Endothelial cell of umbilical vein (primary cell): ENCODE measurements around the gene HNRNPLL. TPM values are rescaled to one million over a fixed set of nuclear protein-coding genes. Genes with fewer than 3 reads are reported as not detected.

ENCODE experiments used
- BruUV-seq: library from RNA; stranded (reverse); fragments of 400-500 nt; replicated peaks from 2 replicates; lab custom pipeline; 2021; lab: Mats Ljungman, UMichigan
- CTCF ChIA-PET: fragments of 300-600, 350-600 bp; sonication (Branson Sonifier 250); formaldehyde crosslinking; loops from one replicate; lab custom pipeline; 2021; ENCODE audit warnings: antibody characterized with exemption, inconsistent platforms; lab: Charles Lee
- POLR2A ChIA-PET: fragments of 300-600, 350-600 bp; sonication (Branson Sonifier 250); formaldehyde crosslinking; loops from one replicate; lab custom pipeline; 2021; ENCODE audit warnings: antibody characterized with exemption, inconsistent platforms; lab: Charles Lee
- DNase-seq: peaks from one replicate; pipeline ENCODE4 v3.0.0-alpha.2; 2011; ENCODE audit warnings: low read depth, low spot score
- FAIRE-seq: peaks from 2 replicates; lab custom pipeline; 2011; peaks lifted over from hg19 to GRCh38; lab: Jason Lieb, UNC
- H2AFZ ChIP-seq: 2 replicates; pipeline ENCODE4 v1.6.0; 2012; ENCODE audit warnings: low read depth, low read length, control low read depth, inconsistent platforms
- H3K27ac ChIP-seq: 2 replicates; pipeline ENCODE4 v1.5.1; 2011; ENCODE audit warnings: low read depth, mild to moderate bottlenecking, control low read depth, low read length, moderate library complexity; ENCODE audit not compliant: insufficient read depth
- H3K27me3 ChIP-seq, 2 experiments: 2 replicates each; pipeline versions ENCODE4 v1.6.0 to v1.6.1; 2011; ENCODE audit warnings: low read length in 2 of 2, mixed read lengths in 1 of 2; ENCODE audit not compliant: control insufficient read depth in 2 of 2, insufficient read depth in 2 of 2
- H3K36me3 ChIP-seq, 2 experiments: 2 replicates in 1 of 2; 3 replicates in 1 of 2; pipeline ENCODE4 v1.5.1; 2011; ENCODE audit warnings: low read length in 2 of 2, mild to moderate bottlenecking in 1 of 2, moderate library complexity in 1 of 2; ENCODE audit not compliant: control insufficient read depth in 2 of 2, insufficient read depth in 2 of 2; ENCODE audit errors: extremely low read depth in 1 of 2
- H3K4me1 ChIP-seq: 3 replicates; pipeline ENCODE4 v1.5.1; 2011; ENCODE audit warnings: mild to moderate bottlenecking, low read length; ENCODE audit not compliant: control insufficient read depth, insufficient read depth; ENCODE audit errors: extremely low read depth
- H3K4me2 ChIP-seq: 2 replicates; pipeline ENCODE4 v1.6.1; 2011; ENCODE audit warnings: low read length, control low read depth, mixed read lengths; ENCODE audit not compliant: insufficient read depth
- H3K4me3 ChIP-seq, 3 experiments: fragments of 200-600 bp in 1 of 3; sonication (generic), shearing (Covaris generic) in 1 of 3; replicated peaks in 1 of 3; 2 replicates each; pipeline ENCODE4 v1.5.1; 2011 to 2016; ENCODE audit warnings: control low read depth in 3 of 3, low read length in 3 of 3, mild to moderate bottlenecking in 2 of 3, inconsistent platforms in 1 of 3, low read depth in 1 of 3, moderate library complexity in 1 of 3; ENCODE audit not compliant: insufficient read depth in 1 of 3
- H3K79me2 ChIP-seq: 2 replicates; pipeline ENCODE4 v1.6.0; 2012; ENCODE audit warnings: low read length, inconsistent platforms; ENCODE audit not compliant: control insufficient read depth, insufficient read depth
- H3K9ac ChIP-seq: replicated peaks from 2 replicates; pipeline ENCODE3; 2011; ENCODE audit warnings: low read length, control low read depth; ENCODE audit not compliant: insufficient read depth; ENCODE audit errors: extremely low read depth
- H3K9me1 ChIP-seq: replicated peaks from 3 replicates; pipeline ENCODE4 v1.6.0; 2011; ENCODE audit warnings: mild to moderate bottlenecking, low read length; ENCODE audit not compliant: control insufficient read depth, insufficient read depth; ENCODE audit errors: extremely low read depth
- H3K9me3 ChIP-seq: replicated peaks from 2 replicates; pipeline ENCODE4 v1.5.1; 2012; ENCODE audit warnings: low read length, inconsistent platforms; ENCODE audit not compliant: control insufficient read depth, insufficient read depth
- H4K20me1 ChIP-seq: replicated peaks from 2 replicates; pipeline ENCODE3; 2011; ENCODE audit warnings: mild to moderate bottlenecking, low read length; ENCODE audit not compliant: control insufficient read depth, insufficient read depth; ENCODE audit errors: extremely low read depth
- EZH2 ChIP-seq: IDR thresholded peaks from 2 replicates; pipeline ENCODE4 v1.6.1; 2012; ENCODE audit warnings: borderline replicate concordance, low read depth, mild to moderate bottlenecking, moderate library complexity, low read length, inconsistent platforms; ENCODE audit not compliant: severe bottlenecking
- FOS ChIP-seq: IDR thresholded peaks from 2 replicates; pipeline ENCODE4 v1.6.1; 2011; ENCODE audit warnings: mild to moderate bottlenecking, low read length, moderate library complexity, borderline replicate concordance; ENCODE audit not compliant: insufficient read depth
- GATA2 ChIP-seq: IDR thresholded peaks from 2 replicates; pipeline ENCODE4 v1.7.0; 2011; ENCODE audit warnings: low read depth, mild to moderate bottlenecking, moderate library complexity, mixed read lengths, low read length; ENCODE audit not compliant: insufficient read length, insufficient read depth
- JUN ChIP-seq: IDR thresholded peaks from 2 replicates; pipeline ENCODE4 v1.6.1; 2011; ENCODE audit warnings: borderline replicate concordance, low read depth; ENCODE audit not compliant: insufficient read length, insufficient read depth
- MAX ChIP-seq: IDR thresholded peaks from 2 replicates; pipeline ENCODE4 v1.6.1; 2011; ENCODE audit not compliant: insufficient read depth, insufficient read length
- MYC ChIP-seq: IDR thresholded peaks from one replicate; pipeline ENCODE4 v1.6.1; 2011; ENCODE audit warnings: mild to moderate bottlenecking, low read depth, low read length
- POLR2A ChIP-seq: IDR thresholded peaks from 2 replicates; pipeline ENCODE4 v1.6.1; 2012; ENCODE audit warnings: low read depth, mild to moderate bottlenecking, control low read depth, low read length
- POLR2AphosphoS5 ChIP-seq: IDR thresholded peaks from 2 replicates; pipeline ENCODE4 v1.6.1; 2012; ENCODE audit warnings: low read depth, mild to moderate bottlenecking, control low read depth, low read length, moderate library complexity; ENCODE audit not compliant: insufficient read depth
- dilution Hi-C: fragments of 300-500 bp; cut with MboI; formaldehyde crosslinking; loops from one replicate; pipeline ENCODE4 v1.15.0; 2019; ENCODE audit warnings: low sequenced_read_pairs; ENCODE audit not compliant: extremely low pct_ligation_motif_present
- intact Hi-C: fragments of 100-400 bp; cut with micrococcal nuclease; formaldehyde crosslinking; loops from one replicate; pipeline ENCODE4 v1.10.0; 2022
- polyA plus RNA-seq, 4 experiments: library from polyadenylated mRNA; depleted of rRNA in 3 of 4; stranded (reverse) in 3 of 4; unstranded in 1 of 4; fragments of >200 nt; gene quantifications; 2 replicates each; pipeline versions ENCODE4 v1.2.1 to v1.2.3, GENCODE V29; 2011 to 2012; ENCODE audit warnings: missing spikeins in 1 of 4
- total RNA-seq: library from RNA; stranded (reverse); gene quantifications from 2 replicates; pipeline ENCODE4 v1.2.3, GENCODE V29; 2021
- TF ChIP-seq, protein P1 (sequence below), 2 donors: IDR thresholded peaks; 1 replicate in 1 of 2; 2 replicates in 1 of 2; pipeline ENCODE4 v1.5.1; 2011; ENCODE audit warnings: low read length in 2 of 2, mild to moderate bottlenecking in 2 of 2, moderate library complexity in 2 of 2, control low read depth in 1 of 2, inconsistent platforms in 1 of 2, low read depth in 1 of 2; ENCODE audit not compliant: insufficient read depth in 1 of 2; ENCODE audit errors: extremely low read depth in 1 of 2

HNRNPLL gene
- total and polyA plus RNA-seq, 2 donors (not counting 3 experiments of a cell fraction or from before 2014, with no cell fraction given): 19.8 to 56.2 TPM

GRCh38 chr2:38528008-38528442, 74.7 kb downstream of the HNRNPLL start:
- no peak for TF ChIP-seq POLR2A
- peak; percentile 4 for TF ChIP-seq FOS
- no peak for TF ChIP-seq EZH2
- TF ChIP-seq GATA2: no peak
- FAIRE-seq: peak; percentile 67
- Histone ChIP-seq H3K36me3 (no peaks in the 10 kb centered on the region), H4K20me1 (no peaks in the 10 kb centered on the region), H3K27me3 (peaks cover 4 to 5% of the 10 kb centered on the region in 2 experiments), H3K4me3 (peak overlapping the region; percentile 20 to 65 (median 28)), H3K4me1 (no peaks in the 10 kb centered on the region), H3K9ac (peak overlapping the region; percentile 47), H2AFZ (peak overlapping the region; percentile 80), H3K79me2 (no peaks in the 10 kb centered on the region), H3K9me1 (no peaks in the 10 kb centered on the region), H3K9me3 (no peaks in the 10 kb centered on the region), H3K4me2 (peak overlapping the region; percentile 96), H3K27ac (no peak overlapping the region)
- no TSS peak for BruUV-seq
- DNase-seq: peak; percentile 49
- CTCF ChIA-PET: interaction anchor here (0.7 to 1.8 kb wide), 7 partner anchors 10 to 673 kb away, joined by 3 to 11 read pairs (median 3); no protein-coding TSS in a partner anchor
- POLR2A ChIA-PET: interaction anchor here (0.6 to 1.1 kb wide), 2 partner anchors 9 to 224 kb away, joined by 3 to 5 read pairs; no protein-coding TSS in a partner anchor
- intact Hi-C loops: no loop called here
- dilution Hi-C loops: no loop called here

DNA sequence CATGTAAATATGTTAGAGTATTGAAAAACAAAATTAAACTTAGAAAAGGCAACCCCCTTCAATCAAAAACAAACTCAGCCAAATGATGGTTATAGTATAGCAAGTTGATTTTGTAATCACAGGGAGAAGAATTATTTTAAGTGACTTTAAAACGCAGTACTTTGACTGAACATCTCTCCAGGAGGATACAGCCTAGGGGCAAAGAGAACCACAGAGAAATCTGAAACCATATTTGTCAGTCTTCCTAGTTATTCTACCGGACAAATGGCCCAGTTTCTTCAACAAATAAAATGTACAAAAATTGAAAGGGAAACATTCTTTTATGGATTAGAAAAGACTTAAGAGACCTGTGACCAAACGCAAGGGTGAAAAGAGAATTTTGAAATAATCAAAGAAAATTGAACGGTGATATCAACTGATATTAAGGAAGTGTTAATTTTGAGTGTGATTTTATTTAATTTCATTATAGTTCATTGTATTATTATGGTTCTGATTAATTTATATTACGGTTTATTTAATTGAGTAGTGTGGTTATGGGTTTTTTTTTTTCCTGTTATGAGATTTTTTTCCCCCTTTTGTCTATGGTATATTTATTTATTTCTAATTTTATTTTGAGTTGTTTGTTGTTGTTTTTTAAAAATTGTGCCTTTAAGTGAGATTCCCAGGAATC, 75.3 kb downstream of the HNRNPLL start:
- BruUV-seq: no TSS peak
- ChIA-PET POLR2A (interaction anchor here (1.1 kb wide), 1 partner anchor 224 kb away, joined by 5 read pairs; no protein-coding TSS in a partner anchor), CTCF (interaction anchor here (0.7 to 1.8 kb wide), 8 partner anchors 8 to 672 kb away, joined by 3 to 11 read pairs (median 4); no protein-coding TSS in a partner anchor)
- H3K4me2 ChIP-seq: peak overlapping the region; percentile 96
- DNase-seq: no peak
- intact Hi-C loops (no loop called here), dilution Hi-C loops (no loop called here)
- H4K20me1 ChIP-seq: no peaks in the 10 kb centered on the region
- no peaks in the 10 kb centered on the region for H3K36me3 ChIP-seq
- peaks cover 5 to 7% of the 10 kb centered on the region in 2 experiments for H3K27me3 ChIP-seq
- no peak for FAIRE-seq
- no peak overlapping the region for H3K27ac ChIP-seq
- H3K9ac ChIP-seq: peak overlapping the region; percentile 47
- peak overlapping the region; percentile 20 to 65 (median 28) for H3K4me3 ChIP-seq
- TF ChIP-seq JUN (no peak), MAX (no peak), POLR2AphosphoS5 (no peak), GATA2 (no peak), FOS (no peak), EZH2 (no peak), MYC (no peak), POLR2A (no peak)
- TF ChIP-seq, protein P1, sequence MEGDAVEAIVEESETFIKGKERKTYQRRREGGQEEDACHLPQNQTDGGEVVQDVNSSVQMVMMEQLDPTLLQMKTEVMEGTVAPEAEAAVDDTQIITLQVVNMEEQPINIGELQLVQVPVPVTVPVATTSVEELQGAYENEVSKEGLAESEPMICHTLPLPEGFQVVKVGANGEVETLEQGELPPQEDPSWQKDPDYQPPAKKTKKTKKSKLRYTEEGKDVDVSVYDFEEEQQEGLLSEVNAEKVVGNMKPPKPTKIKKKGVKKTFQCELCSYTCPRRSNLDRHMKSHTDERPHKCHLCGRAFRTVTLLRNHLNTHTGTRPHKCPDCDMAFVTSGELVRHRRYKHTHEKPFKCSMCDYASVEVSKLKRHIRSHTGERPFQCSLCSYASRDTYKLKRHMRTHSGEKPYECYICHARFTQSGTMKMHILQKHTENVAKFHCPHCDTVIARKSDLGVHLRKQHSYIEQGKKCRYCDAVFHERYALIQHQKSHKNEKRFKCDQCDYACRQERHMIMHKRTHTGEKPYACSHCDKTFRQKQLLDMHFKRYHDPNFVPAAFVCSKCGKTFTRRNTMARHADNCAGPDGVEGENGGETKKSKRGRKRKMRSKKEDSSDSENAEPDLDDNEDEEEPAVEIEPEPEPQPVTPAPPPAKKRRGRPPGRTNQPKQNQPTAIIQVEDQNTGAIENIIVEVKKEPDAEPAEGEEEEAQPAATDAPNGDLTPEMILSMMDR (IDR thresholded peaks at IDR 0.05; ENCODE audit: extremely low read depth in 1 of 2, insufficient read depth in 1 of 2, low read depth in 1 of 2, low read length in 2 of 2): no peak
- H3K79me2 ChIP-seq: no peaks in the 10 kb centered on the region
- no peaks in the 10 kb centered on the region for H3K9me1 ChIP-seq
- no peaks in the 10 kb centered on the region for H3K9me3 ChIP-seq
- peak overlapping the region; percentile 80 for H2AFZ ChIP-seq
- H3K4me1 ChIP-seq: no peaks in the 10 kb centered on the region
